Amniotic stem cell (primary cell): ENCODE measurements around the gene DVL2.

ENCODE experiments used
- DNase-seq: peaks from one replicate; lab custom pipeline; 2025; lab: John Stamatoyannopoulos, UW

DVL2 gene

GRCh38 chr17:7219229-7219811 lies 15.0 kb downstream of the DVL2 start:
- DNase-seq, result no peak

- no peak for DNase-seq
Measured at GRCh38 chr17:7218758-7219157, 15.6 kb downstream of the DVL2 start.

- DNase-seq, result no peak
Measured at GRCh38 chr17:7218166-7218565, 16.2 kb downstream of the DVL2 start.

GRCh38 chr17:7217113-7217987 lies 17.0 kb downstream of the DVL2 start:
- no peak for DNase-seq

GRCh38 chr17:7216242-7217112 lies 17.8 kb downstream of the DVL2 start:
- DNase-seq, result no peak

- DNase-seq, result no peak
Measured at GRCh38 chr17:7215652-7216180, 18.6 kb downstream of the DVL2 start.

- DNase-seq, result no peak
Measured at GRCh38 chr17:7215136-7215638, 19.1 kb downstream of the DVL2 start.

GRCh38 chr17:7214300-7215135 lies 19.8 kb downstream of the DVL2 start:
- DNase-seq, result peak; percentile 87

- no peak for DNase-seq
Measured at GRCh38 chr17:7213895-7214299, 20.4 kb downstream of the DVL2 start.

- no peak for DNase-seq
Measured at GRCh38 chr17:7211491-7212273, 22.6 kb downstream of the DVL2 start.

GRCh38 chr17:7208754-7209460 lies 25.4 kb downstream of the DVL2 start:
- DNase-seq, result no peak

- no peak for DNase-seq
Measured at GRCh38 chr17:7208027-7208571, 26.2 kb downstream of the DVL2 start.

GRCh38 chr17:7207120-7208001 lies 27.0 kb downstream of the DVL2 start:
- no peak for DNase-seq

GRCh38 chr17:7205561-7205960 lies 28.8 kb downstream of the DVL2 start:
- no peak for DNase-seq

GRCh38 chr17:7204828-7205461 lies 29.4 kb downstream of the DVL2 start:
- DNase-seq, result no peak

- no peak for DNase-seq
Measured at GRCh38 chr17:7204336-7204735, 30.0 kb downstream of the DVL2 start.

- DNase-seq, result no peak
Measured at GRCh38 chr17:7203391-7203790, 30.9 kb downstream of the DVL2 start.
